ENCODE results near the gene FBXL4.

FBXL4 gene

GRCh38 chr6:98904096-98904495 lies 43.6 kb downstream of the FBXL4 start:
- in situ Hi-C loops (cut with HindIII; ENCODE audit: low pct_unique_long_range_greater_than_20kb, low sequenced_read_pairs), result no loop called here
- DNase-seq (ENCODE audit: low read depth in 1 of 2, low spot score in 1 of 2), result no peak

GRCh38 chr6:98900706-98901105 lies 47.0 kb downstream of the FBXL4 start:
- in situ Hi-C loops (cut with HindIII; ENCODE audit: low pct_unique_long_range_greater_than_20kb, low sequenced_read_pairs), result no loop called here
- no peak for TF ChIP-seq JUND (IDR thresholded peaks at IDR 0.05; ENCODE audit: low read depth)
- no peak for DNase-seq (ENCODE audit: low read depth in 1 of 2, low spot score in 1 of 2)

More at GRCh38 chr6:98904096-98904495, 43.6 kb downstream of the FBXL4 start:
- no peak for TF ChIP-seq JUND (IDR thresholded peaks at IDR 0.05; ENCODE audit: low read depth)

- in situ Hi-C loops (cut with HindIII; ENCODE audit: low pct_unique_long_range_greater_than_20kb, low sequenced_read_pairs), result no loop called here
- no peak for TF ChIP-seq JUND (IDR thresholded peaks at IDR 0.05; ENCODE audit: low read depth)
- no peak for DNase-seq (ENCODE audit: low read depth in 1 of 2, low spot score in 1 of 2)
These were observed 52.9 kb downstream of the FBXL4 start for GRCh38 chr6:98894810-98895209.

- no peak for DNase-seq (ENCODE audit: low read depth in 1 of 2, low spot score in 1 of 2)
- in situ Hi-C loops (cut with HindIII; ENCODE audit: low pct_unique_long_range_greater_than_20kb, low sequenced_read_pairs), result no loop called here
- TF ChIP-seq JUND (IDR thresholded peaks at IDR 0.05; ENCODE audit: low read depth), result no peak
These were observed 60.1 kb downstream of the FBXL4 start for GRCh38 chr6:98887650-98888049.

GRCh38 chr6:98885330-98885729 lies 62.4 kb downstream of the FBXL4 start:
- TF ChIP-seq JUND (IDR thresholded peaks at IDR 0.05; ENCODE audit: low read depth), result no peak
- in situ Hi-C loops (cut with HindIII; ENCODE audit: low pct_unique_long_range_greater_than_20kb, low sequenced_read_pairs), result no loop called here
- DNase-seq (ENCODE audit: low read depth in 1 of 2, low spot score in 1 of 2), result no peak

GRCh38 chr6:98880486-98880885 lies 67.3 kb downstream of the FBXL4 start:
- DNase-seq (ENCODE audit: low read depth in 1 of 2, low spot score in 1 of 2), result no peak
- in situ Hi-C loops (cut with HindIII; ENCODE audit: low pct_unique_long_range_greater_than_20kb, low sequenced_read_pairs), result no loop called here
- TF ChIP-seq JUND (IDR thresholded peaks at IDR 0.05; ENCODE audit: low read depth), result no peak

- in situ Hi-C loops (cut with HindIII; ENCODE audit: low pct_unique_long_range_greater_than_20kb, low sequenced_read_pairs), result no loop called here
- DNase-seq (ENCODE audit: low read depth in 1 of 2, low spot score in 1 of 2), result no peak
- TF ChIP-seq JUND (IDR thresholded peaks at IDR 0.05; ENCODE audit: low read depth), result no peak
These were observed 70.5 kb downstream of the FBXL4 start for GRCh38 chr6:98877250-98877649.

- DNase-seq (ENCODE audit: low read depth in 1 of 2, low spot score in 1 of 2), result no peak
- no peak for TF ChIP-seq JUND (IDR thresholded peaks at IDR 0.05; ENCODE audit: low read depth)
- in situ Hi-C loops (cut with HindIII; ENCODE audit: low pct_unique_long_range_greater_than_20kb, low sequenced_read_pairs), result no loop called here
These were observed 72.4 kb downstream of the FBXL4 start for GRCh38 chr6:98875375-98875774.

GRCh38 chr6:98871821-98872220 lies 75.9 kb downstream of the FBXL4 start:
- no peak for DNase-seq (ENCODE audit: low read depth in 1 of 2, low spot score in 1 of 2)
- in situ Hi-C loops (cut with HindIII; ENCODE audit: low pct_unique_long_range_greater_than_20kb, low sequenced_read_pairs), result no loop called here
- TF ChIP-seq JUND (IDR thresholded peaks at IDR 0.05; ENCODE audit: low read depth), result no peak

- peak in 1 of 2 experiments; percentile 88 for DNase-seq (ENCODE audit: low read depth in 1 of 2, low spot score in 1 of 2)
- in situ Hi-C loops (cut with HindIII; ENCODE audit: low pct_unique_long_range_greater_than_20kb, low sequenced_read_pairs), result no loop called here
- peak; percentile 85 for TF ChIP-seq JUND (IDR thresholded peaks at IDR 0.05; ENCODE audit: low read depth)
These were observed 76.7 kb downstream of the FBXL4 start for GRCh38 chr6:98871057-98871456.

- in situ Hi-C loops (cut with HindIII; ENCODE audit: low pct_unique_long_range_greater_than_20kb, low sequenced_read_pairs), result no loop called here
- TF ChIP-seq JUND (IDR thresholded peaks at IDR 0.05; ENCODE audit: low read depth), result no peak
- DNase-seq (ENCODE audit: low read depth in 1 of 2, low spot score in 1 of 2), result no peak
These were observed 83.2 kb downstream of the FBXL4 start for GRCh38 chr6:98864497-98864896.

GRCh38 chr6:98848539-98849242 lies 99.1 kb downstream of the FBXL4 start:
- no peak for TF ChIP-seq JUND (IDR thresholded peaks at IDR 0.05; ENCODE audit: low read depth)
- in situ Hi-C loops (cut with HindIII; ENCODE audit: low pct_unique_long_range_greater_than_20kb, low sequenced_read_pairs), result no loop called here
- DNase-seq (ENCODE audit: low read depth in 1 of 2, low spot score in 1 of 2), result no peak

- in situ Hi-C loops (cut with HindIII; ENCODE audit: low pct_unique_long_range_greater_than_20kb, low sequenced_read_pairs), result no loop called here
These were observed 99.8 kb downstream of the FBXL4 start for GRCh38 chr6:98847779-98848538.

More at GRCh38 chr6:98847779-98848538, 99.8 kb downstream of the FBXL4 start:
- TF ChIP-seq JUND (IDR thresholded peaks at IDR 0.05; ENCODE audit: low read depth), result no peak
- DNase-seq (ENCODE audit: low read depth in 1 of 2, low spot score in 1 of 2), result no peak
